Jurkat, Clone E6-1 (cell line): Measurements from ENCODE around the gene DENND1A.

Source experiments
- DNase-seq: peaks from one replicate; pipeline ENCODE4 v3.0.0-alpha.2; 2011; ENCODE audit warnings: low read depth, low spot score
- H3K4me3 ChIP-seq: 2 replicates; pipeline ENCODE4 v1.5.1; 2011; ENCODE audit warnings: mild to moderate bottlenecking, low read length, control low read depth, moderate library complexity

Gene DENND1A

DNA sequence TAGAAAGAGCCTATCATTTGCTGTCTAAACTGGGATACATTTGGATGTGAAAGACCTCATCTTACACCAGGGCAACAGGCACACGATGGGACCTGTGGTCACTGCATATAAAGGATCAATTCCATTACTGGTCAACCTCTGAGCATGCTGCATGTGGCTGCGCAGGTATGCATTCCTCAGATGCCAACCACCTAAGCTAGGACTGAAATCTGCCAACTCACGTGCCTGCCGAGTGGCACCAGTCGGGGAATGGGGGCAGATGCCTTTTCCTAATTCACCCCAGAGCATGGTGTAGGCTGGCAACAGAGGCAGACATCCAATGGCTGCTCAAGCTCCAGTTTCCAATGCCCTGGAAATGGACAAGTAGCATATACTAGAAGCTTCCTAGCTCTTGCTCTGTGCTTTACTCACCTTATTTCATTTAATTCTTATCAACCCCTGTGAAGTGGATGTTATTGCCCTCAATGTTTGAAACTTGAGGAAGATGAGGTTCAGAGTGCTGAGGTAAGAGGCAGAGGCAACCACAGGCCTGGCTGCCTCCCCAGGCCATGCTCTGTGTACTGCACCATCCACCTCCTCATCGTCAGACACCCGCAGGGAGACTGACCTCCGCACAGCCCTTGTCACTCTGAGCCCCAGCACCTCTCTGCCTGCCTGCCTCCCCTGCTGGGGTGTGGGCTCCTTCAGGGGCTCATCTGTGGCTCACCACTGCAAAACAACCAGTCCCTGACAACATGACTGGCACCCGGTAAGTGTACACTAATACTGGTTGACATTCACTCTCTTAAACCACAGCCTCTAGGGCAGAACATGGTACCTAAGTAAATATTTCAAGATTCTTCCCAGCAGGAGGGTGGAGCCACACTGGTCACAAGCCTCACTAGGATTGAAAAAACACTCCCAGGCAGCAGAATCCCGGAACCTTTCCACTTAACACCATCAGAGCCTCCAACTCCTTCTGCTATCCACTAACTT is 345.4 kb downstream of the DENND1A start:
- no peak for DNase-seq
- no peak overlapping the region for H3K4me3 ChIP-seq

DNA sequence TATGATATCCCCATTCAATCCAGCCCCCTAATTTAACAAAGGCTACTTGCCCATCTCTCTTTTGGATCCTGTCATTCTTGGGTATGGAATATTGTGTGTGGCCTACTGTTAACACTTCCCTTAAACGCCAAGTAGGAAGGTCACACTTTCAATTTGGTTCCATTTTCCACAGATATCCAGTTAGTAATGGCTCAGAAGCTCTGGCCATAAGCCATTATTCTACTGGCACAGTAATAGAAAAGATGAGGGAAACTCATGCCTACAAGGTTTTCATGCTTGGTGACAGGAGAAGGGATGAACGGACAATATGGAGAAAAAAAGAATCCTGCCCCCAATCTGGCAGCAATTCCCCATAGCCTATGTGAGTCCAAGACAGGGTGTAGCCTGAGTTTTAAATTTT is 346.3 kb downstream of the DENND1A start:
- DNase-seq, result no peak
- no peak overlapping the region for H3K4me3 ChIP-seq

DNA sequence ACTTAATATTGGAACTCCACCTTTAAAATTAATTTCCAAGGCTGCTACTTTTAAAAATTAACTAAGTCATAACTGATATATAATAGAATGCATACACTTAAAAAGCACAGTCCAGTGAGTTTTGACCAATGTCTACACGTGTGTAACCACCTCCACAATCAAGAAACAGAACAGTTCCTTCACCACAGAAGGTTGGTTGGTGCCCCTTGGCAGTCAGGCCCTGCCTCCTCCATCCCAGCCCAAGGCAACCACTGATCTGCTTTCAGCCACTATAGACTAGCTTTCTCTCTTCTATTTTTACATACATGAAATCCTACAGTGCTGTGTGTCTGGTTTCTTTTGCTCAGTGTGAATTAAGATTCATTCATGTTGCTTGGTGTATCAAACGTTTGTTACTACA is 358.7 kb downstream of the DENND1A start:
- DNase-seq, result no peak

DNA sequence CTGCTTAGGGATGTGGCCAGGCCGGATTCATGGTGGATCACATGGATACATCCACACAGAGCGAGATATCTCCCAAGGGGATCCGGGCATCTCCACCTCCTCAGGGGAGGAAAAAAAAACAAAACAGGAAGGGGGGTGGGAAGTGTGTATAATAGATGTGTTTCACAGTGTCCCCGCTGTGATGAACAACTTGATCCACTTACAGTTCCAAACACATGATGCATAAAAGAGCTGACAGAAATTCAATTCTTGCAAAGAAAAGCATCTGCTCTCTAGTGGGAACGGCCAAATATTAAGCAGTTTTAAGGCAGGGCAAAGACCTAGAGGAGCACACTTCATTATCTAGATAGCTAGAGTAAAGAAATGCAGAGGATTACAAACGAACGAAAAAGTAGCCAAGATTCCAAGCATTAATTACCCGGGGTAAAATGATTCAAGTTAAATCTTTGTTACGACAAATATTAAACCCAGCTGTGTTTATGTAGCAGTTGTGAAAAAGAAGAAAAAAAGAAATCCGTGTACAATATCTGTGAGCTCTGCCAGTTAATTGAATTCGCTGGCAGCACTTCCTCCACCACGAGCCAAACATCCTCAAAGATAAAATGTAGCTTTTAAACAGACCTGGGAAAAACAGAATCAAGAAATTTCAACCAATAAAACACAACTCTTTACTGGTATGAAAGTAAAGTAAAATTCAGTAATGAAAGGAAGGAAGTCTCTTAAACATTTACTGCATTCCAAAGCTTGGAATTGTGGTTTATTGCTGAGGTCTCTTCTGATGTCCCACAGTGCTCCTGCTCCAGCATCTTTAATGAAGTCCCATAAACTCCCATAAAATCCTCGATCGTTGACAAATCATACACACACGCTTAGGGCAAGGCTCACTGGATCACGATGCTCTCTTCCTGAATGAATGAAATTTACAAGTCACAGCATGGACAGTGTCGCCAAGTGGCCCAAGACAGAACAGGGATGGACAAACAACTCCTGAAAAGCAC is 360.9 kb downstream of the DENND1A start:
- no peak overlapping the region for H3K4me3 ChIP-seq
- no peak for DNase-seq

More for the DNA sequence above, 358.7 kb downstream of the DENND1A start:
- H3K4me3 ChIP-seq, result no peak overlapping the region

DNA sequence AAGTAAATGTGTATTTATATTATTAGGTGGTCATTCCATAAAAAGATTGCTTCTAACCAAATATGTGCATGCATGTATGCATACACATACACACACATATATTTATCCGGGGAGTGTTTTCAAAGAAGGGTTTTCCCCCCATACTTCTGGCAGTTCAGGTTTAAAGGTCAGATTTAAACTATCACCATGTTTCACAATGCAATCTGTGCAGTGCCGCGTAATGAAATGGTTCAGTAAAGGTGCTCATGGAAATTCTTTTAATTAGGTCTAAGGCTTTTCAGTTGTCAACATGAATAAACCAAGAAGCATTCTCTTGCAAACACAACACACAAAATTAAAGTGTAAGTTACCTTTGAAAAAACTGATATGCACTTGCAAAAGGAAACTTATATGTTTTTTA is 362.9 kb downstream of the DENND1A start:
- H3K4me3 ChIP-seq, result no peak overlapping the region
- DNase-seq, result no peak

DNA sequence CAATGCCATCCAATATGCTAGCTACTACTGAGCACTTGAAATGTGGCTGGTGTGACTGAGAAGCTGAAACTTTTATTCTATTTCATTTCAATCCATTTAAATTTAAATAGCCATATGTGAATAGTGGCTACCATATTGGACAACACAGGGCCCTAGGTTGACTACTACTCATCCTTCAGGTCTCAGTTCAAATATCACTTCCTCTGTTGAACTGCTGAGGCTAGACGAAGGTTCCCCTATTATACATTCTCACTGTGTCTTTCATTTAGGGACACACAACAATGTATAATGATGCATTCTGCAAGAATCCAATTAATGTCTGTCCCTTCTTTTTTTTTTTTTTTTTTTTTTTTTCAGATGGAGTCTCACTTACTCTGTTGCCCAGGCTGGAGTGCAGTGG is 365.3 kb downstream of the DENND1A start:
- no peak overlapping the region for H3K4me3 ChIP-seq
- no peak for DNase-seq

DNA sequence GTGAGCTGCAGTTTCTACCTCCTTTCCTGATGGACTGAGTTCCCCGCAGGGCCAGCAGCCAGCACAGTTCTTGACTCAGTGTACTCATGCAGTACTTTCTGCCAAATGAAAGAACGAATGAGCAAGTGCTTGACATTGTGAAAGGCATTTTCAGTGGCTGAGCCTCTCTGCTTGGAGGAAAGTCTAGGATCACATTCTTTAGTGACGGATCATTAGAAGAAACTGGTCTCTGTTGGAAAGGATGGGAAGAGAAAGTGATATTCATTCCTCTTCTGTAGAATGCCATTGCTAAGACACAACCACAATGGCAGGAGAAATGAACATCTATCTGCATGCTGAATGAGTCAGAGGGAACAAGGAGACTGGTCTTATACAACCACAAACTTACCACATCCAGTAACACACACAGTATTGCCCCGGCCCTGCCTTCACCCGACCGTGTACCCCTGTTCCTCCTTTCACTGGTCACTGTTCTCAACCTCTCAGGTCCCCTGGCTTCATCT is 367.0 kb downstream of the DENND1A start:
- no peak overlapping the region for H3K4me3 ChIP-seq
- DNase-seq, result peak; percentile 15

DNA sequence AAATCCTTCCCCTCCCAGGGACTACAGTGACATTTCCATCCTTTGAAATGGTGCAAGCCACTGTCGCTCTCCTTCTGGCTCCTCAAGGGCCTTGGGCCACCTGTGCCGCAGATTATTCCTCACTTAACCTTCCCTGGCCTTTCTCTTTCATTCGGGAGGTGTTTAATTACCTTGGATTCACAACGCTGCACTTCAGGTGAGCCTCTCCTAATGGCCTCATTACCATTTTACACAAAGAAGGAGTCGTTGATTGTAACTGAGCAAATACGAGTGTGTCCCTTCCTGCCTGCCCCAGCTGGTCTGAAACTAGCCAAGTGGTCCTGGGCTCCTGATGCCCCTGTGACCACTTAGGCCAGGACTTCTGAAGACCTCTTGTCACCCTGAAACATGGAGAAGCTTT is 368.9 kb downstream of the DENND1A start:
- no peak overlapping the region for H3K4me3 ChIP-seq
- DNase-seq, result no peak

DNA sequence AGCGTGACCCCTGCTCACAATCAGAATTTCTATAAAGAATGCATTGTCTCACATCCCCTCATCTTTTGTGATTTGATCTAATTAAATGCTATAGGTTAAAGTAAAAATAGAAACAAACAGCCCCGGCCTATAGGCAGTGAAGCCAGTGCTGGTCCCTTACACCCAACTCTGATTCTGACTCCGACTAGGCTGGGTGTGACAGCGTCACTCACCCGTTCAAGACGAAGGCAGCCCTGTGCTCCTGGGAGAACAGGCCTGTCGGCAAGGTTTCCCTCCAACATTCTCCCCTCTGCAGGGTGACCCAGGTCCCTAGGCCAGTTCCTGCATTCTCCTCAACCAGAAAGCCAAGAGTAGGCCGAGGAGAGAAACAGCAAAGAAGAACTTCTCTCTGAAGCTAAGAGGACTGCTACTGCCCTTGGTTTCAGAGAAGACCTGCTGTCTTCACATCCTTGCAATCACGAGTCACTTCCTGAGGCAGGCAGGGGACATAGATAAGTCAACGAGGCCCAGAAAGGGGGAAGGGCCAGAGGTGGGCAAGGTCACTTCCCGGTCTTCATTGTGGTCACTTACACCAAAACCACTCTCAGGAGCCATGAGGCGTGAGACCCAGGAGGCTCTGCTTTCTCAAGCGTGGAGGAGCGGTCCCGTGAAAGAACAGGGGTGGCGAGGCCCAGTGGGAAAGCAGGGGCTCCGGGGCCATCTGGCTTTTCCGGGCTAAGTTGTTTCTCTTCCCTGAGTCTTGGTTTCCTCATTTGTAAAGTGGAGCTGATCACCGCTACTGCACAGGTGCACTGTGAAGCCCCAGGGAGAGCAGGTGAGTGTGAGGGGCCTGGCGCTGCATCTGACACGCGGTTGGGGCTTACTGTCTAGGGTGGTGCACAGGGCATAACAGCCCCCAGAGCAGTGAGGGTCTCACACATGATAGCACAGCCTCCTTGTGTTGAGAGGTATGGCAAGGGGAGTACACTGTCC is 373.2 kb downstream of the DENND1A start:
- DNase-seq, result no peak
- H3K4me3 ChIP-seq, result no peak overlapping the region

DNA sequence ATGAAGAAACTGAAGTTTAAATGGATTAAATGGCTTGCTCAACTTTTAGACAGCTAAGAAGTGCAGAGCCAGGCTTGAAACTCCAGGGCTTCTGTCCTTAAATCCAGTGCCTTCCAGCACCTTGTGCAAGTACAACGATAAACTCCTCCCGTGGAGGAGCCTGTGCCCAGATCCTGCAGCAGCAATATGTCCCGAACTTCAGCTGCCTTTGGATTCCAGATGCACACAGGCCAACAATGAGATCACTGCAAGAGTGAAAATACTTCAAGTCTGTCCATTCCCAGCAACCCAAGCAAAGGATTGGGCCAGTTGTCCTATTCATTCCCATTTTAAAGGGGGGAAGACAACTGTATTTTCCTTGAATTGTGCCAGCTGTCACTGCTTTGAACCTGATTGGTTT is 374.3 kb downstream of the DENND1A start:
- no peak for DNase-seq
- no peak overlapping the region for H3K4me3 ChIP-seq

DNA sequence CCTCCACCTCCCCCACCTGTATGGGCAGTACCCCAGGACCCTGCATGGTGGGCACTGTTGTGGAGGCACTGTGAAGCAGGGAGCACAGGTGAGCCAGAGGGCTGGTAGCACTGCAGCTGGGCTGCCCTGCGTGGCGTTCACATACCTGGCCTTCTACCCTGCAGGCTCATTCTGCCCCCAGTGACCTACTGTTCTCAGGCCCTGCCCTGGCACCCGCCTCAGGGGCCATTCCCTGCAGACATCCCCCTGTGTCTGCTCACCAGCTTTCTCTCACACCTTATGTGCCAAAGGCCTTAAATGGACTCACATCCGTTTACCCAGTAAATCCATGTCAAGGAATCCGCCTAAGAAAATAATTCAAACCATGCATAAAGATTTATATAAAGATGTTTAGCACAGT is 377.4 kb downstream of the DENND1A start:
- DNase-seq, result no peak
- no peak overlapping the region for H3K4me3 ChIP-seq

DNA sequence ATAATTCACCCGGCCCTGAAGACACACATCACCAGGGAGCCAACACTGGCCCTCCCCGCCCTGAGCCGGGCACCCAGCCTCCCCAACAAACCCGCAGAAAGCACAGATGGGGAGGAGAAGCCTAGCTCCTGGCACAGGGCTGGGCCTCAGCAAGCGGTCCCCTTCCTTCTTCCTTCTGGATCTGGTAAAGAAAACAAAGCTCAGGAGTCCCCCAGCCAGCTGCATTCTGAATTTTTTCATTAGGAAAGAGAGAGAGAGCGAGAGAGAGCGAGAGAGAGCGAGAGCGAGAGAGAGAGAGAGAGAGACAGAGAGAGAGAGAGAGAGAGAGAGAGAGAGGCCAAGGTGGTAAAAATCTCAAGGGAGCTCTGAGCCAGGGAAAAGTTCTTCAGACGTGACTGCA is 378.2 kb downstream of the DENND1A start:
- H3K4me3 ChIP-seq, result no peak overlapping the region
- DNase-seq, result no peak

DNA sequence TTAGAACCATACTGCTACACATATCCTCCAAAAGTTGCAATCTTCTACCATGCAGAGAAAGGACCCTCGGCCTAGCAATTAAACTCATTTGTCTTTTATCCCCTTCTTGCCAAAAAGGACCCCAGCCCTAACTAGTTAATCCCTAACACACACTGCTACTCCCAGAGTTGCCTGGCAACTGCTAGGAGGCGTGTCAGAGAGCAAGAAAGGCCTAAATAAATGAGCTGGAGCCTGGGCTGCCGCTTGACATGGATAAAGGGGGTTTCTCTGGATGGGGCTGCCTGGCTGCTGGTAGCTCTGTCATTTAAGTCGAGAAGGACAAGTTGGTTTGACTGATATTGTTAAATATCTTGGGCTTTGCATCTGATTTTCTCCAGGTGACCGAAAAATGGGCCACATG is 379.1 kb downstream of the DENND1A start:
- DNase-seq, result no peak

DNA sequence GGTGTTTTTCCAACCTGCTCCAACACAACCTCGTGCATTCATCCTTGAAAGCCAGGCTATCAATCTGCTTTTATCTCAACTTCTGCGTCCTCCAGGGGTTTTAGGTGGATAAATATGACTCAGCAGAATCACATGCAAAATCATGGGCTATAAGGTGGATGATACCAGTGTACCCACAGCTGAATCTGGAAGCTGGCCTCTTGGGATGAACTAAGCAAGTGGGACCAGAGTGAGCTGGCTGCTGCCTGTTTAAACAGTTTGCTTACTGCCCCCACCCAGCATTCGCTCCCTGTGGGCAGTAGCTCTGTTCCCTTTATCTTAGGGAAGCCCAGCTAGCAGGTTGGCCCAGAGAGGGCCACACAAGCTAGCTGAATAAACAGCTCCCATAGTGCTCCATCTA is 379.9 kb downstream of the DENND1A start:
- no peak overlapping the region for H3K4me3 ChIP-seq
- DNase-seq, result no peak

More for the DNA sequence above, 379.1 kb downstream of the DENND1A start:
- H3K4me3 ChIP-seq, result no peak overlapping the region

DNA sequence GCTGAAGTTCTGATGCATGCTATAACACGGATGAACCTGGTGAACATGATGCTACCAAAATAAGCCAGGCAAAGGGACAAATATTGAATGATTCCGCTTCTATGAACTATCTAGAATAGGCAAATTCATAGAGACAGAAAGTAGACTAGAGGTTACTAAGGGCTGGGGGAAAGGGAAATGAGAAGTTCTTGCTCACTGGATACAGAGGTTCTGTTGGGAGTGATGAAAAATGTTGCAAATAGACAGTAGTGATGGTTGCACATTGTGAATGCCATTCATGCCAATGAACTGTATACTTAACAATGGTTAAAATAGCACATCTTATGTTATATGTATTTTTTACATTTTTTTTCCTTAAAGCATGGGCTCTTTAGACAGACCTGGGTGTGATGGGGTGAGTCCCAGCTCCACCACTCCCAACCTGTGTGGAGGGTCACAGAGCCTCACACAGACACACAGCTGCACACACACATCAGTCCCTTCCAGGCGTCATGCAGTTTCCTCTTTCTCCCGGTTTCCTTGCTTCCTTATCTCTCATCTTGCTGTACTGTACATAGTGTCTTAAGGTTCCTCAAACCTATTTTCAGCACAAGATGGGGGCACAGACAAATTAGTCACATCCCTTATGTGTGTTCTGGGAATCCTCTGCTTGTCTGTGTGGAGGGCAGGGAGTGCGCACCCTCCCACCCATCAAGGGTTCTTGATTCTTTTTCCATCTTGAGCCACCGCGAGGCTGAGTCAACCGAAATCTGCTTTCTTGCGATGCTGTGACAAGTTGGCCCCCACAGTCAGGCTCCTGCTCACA is 381.0 kb downstream of the DENND1A start:
- no peak overlapping the region for H3K4me3 ChIP-seq
- no peak for DNase-seq

DNA sequence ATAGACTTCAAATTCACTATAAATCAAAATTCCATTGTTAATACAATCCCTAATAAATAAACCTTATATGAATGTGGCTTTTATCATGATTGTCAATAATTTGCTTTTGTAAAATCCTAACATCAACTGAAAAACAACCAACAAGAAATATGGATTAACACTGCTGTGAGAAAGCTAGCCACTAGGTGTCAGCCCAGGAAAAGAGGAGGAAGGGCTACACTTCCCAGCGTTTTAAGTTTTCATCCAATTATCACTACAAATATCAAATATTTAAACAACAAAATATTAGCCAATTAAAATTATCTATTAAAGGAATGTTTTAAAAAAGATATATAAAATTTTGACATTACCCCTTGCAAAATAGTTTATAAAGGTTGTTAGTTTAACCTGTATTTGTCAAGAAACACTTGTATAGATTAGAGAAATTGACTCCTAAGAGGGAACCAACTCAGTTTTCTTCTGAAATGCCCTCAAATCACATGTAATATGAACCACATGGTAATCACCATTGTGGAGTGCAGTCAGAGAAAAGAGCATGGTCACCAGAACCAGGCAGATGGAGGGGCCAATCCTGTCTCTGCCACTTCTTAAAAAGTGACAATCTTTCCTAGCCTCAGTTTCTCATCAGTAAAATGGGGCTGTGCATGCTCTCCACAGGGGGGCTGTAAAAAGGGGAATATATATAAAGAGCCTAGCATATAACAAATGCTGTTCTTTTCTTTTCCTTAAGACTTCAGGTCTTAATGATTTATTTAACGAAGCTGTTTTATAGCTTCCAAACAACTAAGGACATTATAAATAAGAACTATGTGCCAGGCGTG is 385.7 kb downstream of the DENND1A start:
- DNase-seq, result peak; percentile 35
- no peak overlapping the region for H3K4me3 ChIP-seq

DNA sequence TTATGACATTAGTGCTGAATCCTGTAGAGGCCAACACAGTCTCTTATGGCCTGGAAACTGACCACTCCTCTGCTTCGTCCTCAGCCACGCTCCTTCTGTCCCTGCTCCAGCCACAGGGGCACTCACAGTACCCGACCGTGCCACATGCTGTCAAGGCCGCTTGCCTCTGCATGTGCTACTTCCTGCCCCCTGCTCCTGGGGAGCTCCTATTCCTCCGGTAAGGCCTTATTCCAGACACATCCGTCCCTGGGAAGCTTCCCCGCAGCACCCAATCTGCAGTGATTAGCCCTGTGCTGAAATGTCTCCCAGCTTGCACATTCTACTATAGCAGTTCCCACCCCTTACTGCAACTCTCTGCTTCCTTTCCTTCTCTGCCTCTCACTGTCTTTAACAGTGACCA is 386.4 kb downstream of the DENND1A start:
- no peak overlapping the region for H3K4me3 ChIP-seq
- DNase-seq, result no peak
